Tibial artery (tissue), 4 donors: Measurements from ENCODE around the gene CPED1.
"Not testable (repeated sequence)": the region's sequence is repeated elsewhere in the genome, so short reads cannot be mapped to it uniquely, and the experiment has no call there.

Experiments used
- DNase-seq, 2 donors: peaks; one replicate each; pipeline ENCODE4 v3.0.0-alpha.2; 2019
- H3K27ac ChIP-seq, 2 donors: fragments of 200-600 bp; sonication (generic) in 1 of 2; 1 replicate in 1 of 2; 2 replicates in 1 of 2; pipeline ENCODE4 v1.5.1; 2018 to 2019; ENCODE audit warnings: mild to moderate bottlenecking in 1 of 2
- H3K27me3 ChIP-seq, 2 donors: fragments of 200-600 bp; sonication (generic) in 1 of 2; one replicate each; pipeline versions ENCODE4 v1.5.1 to v1.6.0; 2016 to 2019
- H3K36me3 ChIP-seq, 3 donors: fragments of 200-600 bp; sonication (generic) in 2 of 3; one replicate each; pipeline ENCODE4 v1.5.1; 2016 to 2019; ENCODE audit warnings: mild to moderate bottlenecking in 2 of 3
- H3K4me1 ChIP-seq, 4 donors: fragments of 200-600 bp; sonication (generic) in 2 of 4; 1 replicate in 3 of 4; 2 replicates in 1 of 4; pipeline ENCODE4 v1.5.1; 2016 to 2019
- H3K4me3 ChIP-seq, 2 donors: fragments of 200-600 bp; sonication (generic) in 1 of 2; 1 replicate in 1 of 2; 2 replicates in 1 of 2; pipeline ENCODE4 v1.5.1; 2018 to 2019; ENCODE audit warnings: mild to moderate bottlenecking in 2 of 2
- H3K9me3 ChIP-seq, 3 donors: fragments of 200-600 bp; sonication (generic) in 1 of 3; one replicate each; pipeline ENCODE4 v1.5.1; 2016 to 2019
- CTCF ChIP-seq, 2 experiments: fragments of 200-600 bp in 1 of 2; fragments of 450-650 bp in 1 of 2; IDR thresholded peaks; one replicate each; pipeline ENCODE4 v1.5.1; 2017 to 2019; ENCODE audit warnings: antibody characterized with exemption in 2 of 2, mild to moderate bottlenecking in 1 of 2, moderate library complexity in 1 of 2
- intact Hi-C: fragments of 100-400 bp; cut with DNase I; formaldehyde crosslinking; loops from one replicate; pipeline ENCODE4 v1.15.0; 2023; ENCODE audit warnings: low total_unique reads

Gene CPED1

GRCh38 chr7:121286742-121287734 lies 298.5 kb downstream of the CPED1 start:
- no peak for TF ChIP-seq CTCF (IDR thresholded peaks at IDR 0.05)
- peaks cover 8 to 18% (median 12%) of the 10 kb centered on the region in 3 donors for H3K36me3 ChIP-seq
- H3K9me3 ChIP-seq = no peaks in the 10 kb centered on the region

GRCh38 chr7:121288894-121289293 lies 300.4 kb downstream of the CPED1 start:
- Histone ChIP-seq H3K4me3 (no peak overlapping the region), H3K27me3 (no peaks in the 10 kb centered on the region), H3K4me1 (peaks cover 0 to 12% (median 2%) of the 10 kb centered on the region in 4 donors), H3K27ac (peak overlapping the region in 1 of 2 donors; percentile 17), H3K36me3 (peaks cover 12 to 22% (median 21%) of the 10 kb centered on the region in 3 donors), H3K9me3 (no peaks in the 10 kb centered on the region)
- intact Hi-C loops = no loop called here
- no peak for TF ChIP-seq CTCF (IDR thresholded peaks at IDR 0.05)
- no peak for DNase-seq

More at GRCh38 chr7:121286742-121287734, 298.5 kb downstream of the CPED1 start:
- Histone ChIP-seq H3K27me3 (no peaks in the 10 kb centered on the region), H3K27ac (no peak overlapping the region), H3K4me1 (peaks cover 0 to 12% (median 2%) of the 10 kb centered on the region in 4 donors), H3K4me3 (no peak overlapping the region)
- DNase-seq = no peak
- intact Hi-C loops = no loop called here

- DNase-seq, H3K9me3 ChIP-seq, H3K4me3 ChIP-seq, H3K27ac ChIP-seq, H3K27me3 ChIP-seq, intact Hi-C loops: not testable (repeated sequence)
- H3K4me1 ChIP-seq = peaks cover 0 to 12% (median 2%) of the 10 kb centered on the region in 4 donors
- H3K36me3 ChIP-seq = peaks cover 8 to 21% (median 21%) of the 10 kb centered on the region in 3 donors
These were observed 301.4 kb downstream of the CPED1 start for GRCh38 chr7:121289930-121290329.

- intact Hi-C loops = no loop called here
- TF ChIP-seq CTCF (IDR thresholded peaks at IDR 0.05) = no peak
- H3K36me3 ChIP-seq = peaks cover 5 to 35% (median 33%) of the 10 kb centered on the region in 3 donors
These were observed 306.0 kb downstream of the CPED1 start for GRCh38 chr7:121294448-121294992.

GRCh38 chr7:121297843-121298242 lies 309.3 kb downstream of the CPED1 start:
- peaks cover 0 to 6% (median 0%) of the 10 kb centered on the region in 4 donors for H3K4me1 ChIP-seq
- DNase-seq = no peak
- no peak overlapping the region for H3K27ac ChIP-seq
- no peaks in the 10 kb centered on the region for H3K9me3 ChIP-seq
- intact Hi-C loops = no loop called here
- no peak for TF ChIP-seq CTCF (IDR thresholded peaks at IDR 0.05)
- H3K27me3 ChIP-seq = no peaks in the 10 kb centered on the region
- no peak overlapping the region for H3K4me3 ChIP-seq
- peaks cover under 1 to 28% (median 25%) of the 10 kb centered on the region in 3 donors for H3K36me3 ChIP-seq

More at GRCh38 chr7:121294448-121294992, 306.0 kb downstream of the CPED1 start:
- no peaks in the 10 kb centered on the region for H3K9me3 ChIP-seq
- no peak overlapping the region for H3K27ac ChIP-seq
- peaks cover 0 to 6% (median 0%) of the 10 kb centered on the region in 4 donors for H3K4me1 ChIP-seq
- no peaks in the 10 kb centered on the region for H3K27me3 ChIP-seq
- DNase-seq = no peak
- H3K4me3 ChIP-seq = no peak overlapping the region

- no peak for TF ChIP-seq CTCF (IDR thresholded peaks at IDR 0.05)
- no peak overlapping the region for H3K27ac ChIP-seq
- no peaks in the 10 kb centered on the region for H3K9me3 ChIP-seq
- H3K27me3 ChIP-seq = no peaks in the 10 kb centered on the region
- intact Hi-C loops = no loop called here
- H3K36me3 ChIP-seq = peaks cover 0 to 19% (median 16%) of the 10 kb centered on the region in 3 donors
- H3K4me3 ChIP-seq = no peak overlapping the region
- peaks cover 0 to 6% (median 0%) of the 10 kb centered on the region in 4 donors for H3K4me1 ChIP-seq
- no peak for DNase-seq
These were observed 310.3 kb downstream of the CPED1 start for GRCh38 chr7:121298831-121299239.
